NB4 (cell line): ENCODE results near the gene CPEB3.
"Not testable (repeated sequence)": the region's sequence is repeated elsewhere in the genome, so short reads cannot be mapped to it uniquely, and the experiment has no call there.

Experiments
- DNase-seq: peaks from one replicate; pipeline ENCODE4 v3.0.0; 2010; ENCODE audit warnings: low read depth
- H3K4me3 ChIP-seq: one replicate; pipeline ENCODE4 v1.5.1; 2011; ENCODE audit warnings: mild to moderate bottlenecking, low read depth, low read length, moderate library complexity
- CTCF ChIP-seq: IDR thresholded peaks from one replicate; pipeline ENCODE4 v1.5.1; 2012; ENCODE audit warnings: low read depth, low read length
- MYC ChIP-seq: IDR thresholded peaks from 2 replicates; pipeline ENCODE4 v1.6.1; 2011; ENCODE audit warnings: low read depth, low read length
- POLR2A ChIP-seq: IDR thresholded peaks from 2 replicates; pipeline ENCODE4 v1.6.1; 2011; ENCODE audit warnings: mild to moderate bottlenecking; ENCODE audit not compliant: insufficient read length; ENCODE audit errors: extremely low read depth
- TF ChIP-seq, protein P1 (sequence below): IDR thresholded peaks from 2 replicates; pipeline ENCODE4 v1.6.1; 2011; ENCODE audit warnings: low read depth, low read length

The CPEB3 gene

GRCh38 chr10:92290837-92291615 lies at the start of gene CPEB3, which contains the start of gene MARCHF5:
Gene CPEB3, minus strand, starts transcription at chr10:92291078. Its CDS starts 50,728 bp downstream, at chr10:92240350.
Gene MARCHF5, plus strand, starts transcription at chr10:92291167. Its CDS starts 328 bp downstream, at chr10:92291495.
- peak; percentile 45 for TF ChIP-seq POLR2A
- TF ChIP-seq, protein P1, sequence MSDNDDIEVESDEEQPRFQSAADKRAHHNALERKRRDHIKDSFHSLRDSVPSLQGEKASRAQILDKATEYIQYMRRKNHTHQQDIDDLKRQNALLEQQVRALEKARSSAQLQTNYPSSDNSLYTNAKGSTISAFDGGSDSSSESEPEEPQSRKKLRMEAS: peak; percentile 66; the same call in 1 of the 2 replicates
- peak; percentile 61; the same call in 1 of the 2 replicates for TF ChIP-seq MYC
- peak; percentile 49 for TF ChIP-seq CTCF
- peak; percentile 97 for DNase-seq
- H3K4me3 ChIP-seq: peak within 1 kb of the TSS; percentile 91

- not testable (repeated sequence) for DNase-seq
Observed at GRCh38 chr10:92329927-92330326, 39.0 kb upstream of the CPEB3 start.

GRCh38 chr10:92328993-92329392 lies 38.1 kb upstream of the CPEB3 start:
- TF ChIP-seq POLR2A (no peak), CTCF (no peak), MYC (no peak)
- TF ChIP-seq, protein P1: no peak
- no peak overlapping the region for H3K4me3 ChIP-seq
- no peak for DNase-seq

More at GRCh38 chr10:92329927-92330326, 39.0 kb upstream of the CPEB3 start:
- H3K4me3 ChIP-seq: not testable (repeated sequence)

DNA sequence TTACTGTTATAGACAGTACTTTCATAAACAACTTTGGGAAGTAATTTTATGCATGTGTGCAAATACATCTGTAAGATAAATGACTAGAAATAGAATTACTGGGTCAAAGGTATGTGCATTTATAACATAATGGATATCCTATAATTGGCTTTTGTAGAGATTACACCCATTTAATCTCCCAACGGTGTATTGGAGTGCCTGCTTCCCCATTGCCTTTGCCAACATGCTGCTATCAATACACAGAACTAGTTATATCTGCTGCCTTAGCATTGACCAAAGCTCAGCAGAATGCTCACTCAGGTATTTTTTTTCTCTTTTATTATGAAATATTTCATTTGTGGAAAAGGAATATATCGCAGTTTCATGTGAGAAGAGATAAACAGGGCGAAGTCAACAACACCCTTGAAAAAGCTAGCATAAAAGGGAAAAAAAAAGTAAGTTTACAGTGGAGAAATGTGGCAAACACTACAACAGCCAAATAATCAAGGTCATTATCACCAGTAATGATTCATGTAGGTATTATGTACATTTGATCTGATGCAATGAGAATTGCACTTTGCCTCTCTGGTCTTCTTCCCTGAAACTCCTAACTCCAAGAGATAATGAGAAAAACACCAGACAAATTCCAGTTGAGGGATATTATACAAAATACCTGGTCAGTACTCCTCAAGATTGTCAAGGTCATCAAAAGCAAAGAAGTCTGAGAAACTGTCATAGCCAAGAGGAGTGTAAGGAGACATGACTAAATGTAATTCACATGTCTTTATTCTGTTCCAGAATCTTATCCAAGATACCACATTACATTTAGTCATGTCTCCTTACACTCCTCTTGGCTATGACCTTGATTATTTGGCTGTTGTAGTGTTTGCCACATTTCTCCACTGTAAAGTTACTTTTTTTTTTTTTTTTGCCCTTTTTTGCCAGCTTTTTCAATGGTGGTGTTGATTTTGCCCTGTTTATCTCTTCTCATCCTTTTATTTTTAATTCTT lies 36.9 kb upstream of the CPEB3 start:
- no peak overlapping the region for H3K4me3 ChIP-seq
- no peak for TF ChIP-seq POLR2A
- DNase-seq: no peak

DNA sequence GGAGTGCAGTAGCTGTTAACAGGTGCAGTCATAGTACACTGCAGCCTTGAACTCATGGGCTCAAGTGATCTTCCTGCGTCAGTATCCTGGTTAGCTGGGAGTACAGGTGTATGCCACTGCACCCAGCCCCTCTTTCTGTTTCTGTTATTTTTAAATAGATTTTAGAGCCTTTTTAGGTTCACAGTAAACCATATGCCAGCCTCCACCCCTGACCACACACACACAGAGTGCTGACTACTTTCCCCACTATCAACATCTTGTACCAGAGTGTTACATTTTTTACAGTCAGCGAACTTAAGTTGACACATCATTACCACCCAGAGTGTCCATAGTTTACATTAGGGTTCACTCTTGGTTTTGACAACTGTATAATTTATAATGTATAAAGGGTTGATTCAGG lies 32.2 kb upstream of the CPEB3 start:
- TF ChIP-seq MYC (no peak), POLR2A (no peak), CTCF (no peak)
- TF ChIP-seq, protein P1: no peak
- H3K4me3 ChIP-seq: no peak overlapping the region
- no peak for DNase-seq

DNA sequence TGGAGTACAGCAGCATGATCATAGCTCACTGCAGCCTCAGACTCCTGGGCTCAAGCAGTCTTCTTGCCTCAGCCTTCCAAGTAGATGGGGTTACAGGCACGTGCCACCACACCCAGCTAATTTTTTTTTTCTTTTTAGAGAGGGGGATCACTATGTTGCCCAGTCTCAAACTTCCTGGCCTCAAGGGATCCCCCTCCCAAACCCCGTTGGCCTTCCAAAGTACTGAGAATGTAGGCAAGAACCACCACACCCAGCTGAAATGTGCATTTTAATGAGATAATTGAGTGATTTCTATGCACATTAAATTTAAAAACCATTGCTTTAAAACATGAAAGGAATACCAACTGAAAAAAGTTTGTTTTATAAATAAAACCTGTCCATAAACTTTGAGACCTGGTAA lies 25.7 kb upstream of the CPEB3 start:
- no peak for DNase-seq
- no peak for TF ChIP-seq MYC
- no peak for TF ChIP-seq POLR2A
- TF ChIP-seq, protein P1: no peak
- no peak for TF ChIP-seq CTCF
- H3K4me3 ChIP-seq: no peak overlapping the region
